ENCODE measurements around the gene USP22.

The USP22 gene

GRCh38 chr17:21004016-21004930 is 38.5 kb downstream of the USP22 start:
- Histone ChIP-seq H3K27ac (replicated peaks) (no peak overlapping the region), H3K4me3 (replicated peaks; ENCODE audit: insufficient read depth, low read length) (no peak overlapping the region), H3K27me3 (ENCODE audit: insufficient read depth, poor library complexity, severe bottlenecking) (no peaks in the 10 kb centered on the region)
- no peak for DNase-seq (ENCODE audit: low read depth in 1 of 2, low spot score in 1 of 2)
- no peak for TF ChIP-seq CTCF (IDR thresholded peaks at IDR 0.05; ENCODE audit: insufficient read depth, low read length)
- TF ChIP-seq, protein P1, sequence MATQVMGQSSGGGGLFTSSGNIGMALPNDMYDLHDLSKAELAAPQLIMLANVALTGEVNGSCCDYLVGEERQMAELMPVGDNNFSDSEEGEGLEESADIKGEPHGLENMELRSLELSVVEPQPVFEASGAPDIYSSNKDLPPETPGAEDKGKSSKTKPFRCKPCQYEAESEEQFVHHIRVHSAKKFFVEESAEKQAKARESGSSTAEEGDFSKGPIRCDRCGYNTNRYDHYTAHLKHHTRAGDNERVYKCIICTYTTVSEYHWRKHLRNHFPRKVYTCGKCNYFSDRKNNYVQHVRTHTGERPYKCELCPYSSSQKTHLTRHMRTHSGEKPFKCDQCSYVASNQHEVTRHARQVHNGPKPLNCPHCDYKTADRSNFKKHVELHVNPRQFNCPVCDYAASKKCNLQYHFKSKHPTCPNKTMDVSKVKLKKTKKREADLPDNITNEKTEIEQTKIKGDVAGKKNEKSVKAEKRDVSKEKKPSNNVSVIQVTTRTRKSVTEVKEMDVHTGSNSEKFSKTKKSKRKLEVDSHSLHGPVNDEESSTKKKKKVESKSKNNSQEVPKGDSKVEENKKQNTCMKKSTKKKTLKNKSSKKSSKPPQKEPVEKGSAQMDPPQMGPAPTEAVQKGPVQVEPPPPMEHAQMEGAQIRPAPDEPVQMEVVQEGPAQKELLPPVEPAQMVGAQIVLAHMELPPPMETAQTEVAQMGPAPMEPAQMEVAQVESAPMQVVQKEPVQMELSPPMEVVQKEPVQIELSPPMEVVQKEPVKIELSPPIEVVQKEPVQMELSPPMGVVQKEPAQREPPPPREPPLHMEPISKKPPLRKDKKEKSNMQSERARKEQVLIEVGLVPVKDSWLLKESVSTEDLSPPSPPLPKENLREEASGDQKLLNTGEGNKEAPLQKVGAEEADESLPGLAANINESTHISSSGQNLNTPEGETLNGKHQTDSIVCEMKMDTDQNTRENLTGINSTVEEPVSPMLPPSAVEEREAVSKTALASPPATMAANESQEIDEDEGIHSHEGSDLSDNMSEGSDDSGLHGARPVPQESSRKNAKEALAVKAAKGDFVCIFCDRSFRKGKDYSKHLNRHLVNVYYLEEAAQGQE (IDR thresholded peaks at IDR 0.05; ENCODE audit: insufficient replicate concordance, low read depth) = no peak
- no peak for TF ChIP-seq SPI1 (IDR thresholded peaks at IDR 0.05; ENCODE audit: borderline replicate concordance, low read depth)
- TF ChIP-seq POLR2AphosphoS5 (IDR thresholded peaks at IDR 0.05; ENCODE audit: low read depth) = no peak
- no peak for TF ChIP-seq GABPA (IDR thresholded peaks at IDR 0.05; ENCODE audit: low read depth)

DNA sequence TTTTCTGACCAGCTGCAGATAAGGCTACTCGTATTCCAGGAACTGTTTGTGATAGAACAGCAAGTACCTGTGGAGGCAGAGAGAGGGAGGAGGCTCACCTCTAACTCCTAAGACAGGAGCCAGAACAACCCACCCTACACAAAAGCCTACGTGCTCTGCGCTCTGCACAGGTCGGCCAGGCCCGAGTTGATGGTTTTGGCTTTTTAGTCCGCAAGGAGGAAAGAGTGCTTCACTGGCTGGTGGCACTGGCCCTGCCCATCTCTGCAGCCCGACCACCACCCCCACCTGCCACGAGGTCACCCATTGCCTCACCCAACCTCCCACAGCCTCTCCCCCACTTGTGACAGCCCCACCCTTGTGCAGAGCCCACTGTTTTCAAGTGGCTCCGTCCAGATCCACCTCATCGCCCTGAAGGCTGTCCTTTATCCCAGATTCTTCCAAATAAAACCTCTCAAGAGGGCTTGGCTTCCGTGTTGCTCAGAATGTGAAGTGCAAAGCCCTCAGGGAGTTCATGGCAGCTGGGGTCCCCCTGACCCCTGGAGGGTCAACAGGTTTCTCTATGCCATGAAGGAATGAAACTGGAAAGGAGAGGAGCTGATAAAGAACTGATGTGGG is 39.7 kb downstream of the USP22 start:
- Histone ChIP-seq H3K4me3 (replicated peaks; ENCODE audit: insufficient read depth, low read length) (no peak overlapping the region), H3K27me3 (ENCODE audit: insufficient read depth, poor library complexity, severe bottlenecking) (no peaks in the 10 kb centered on the region), H3K27ac (replicated peaks) (no peak overlapping the region)
- no peak for DNase-seq (ENCODE audit: low read depth in 1 of 2, low spot score in 1 of 2)
- TF ChIP-seq GABPA (IDR thresholded peaks at IDR 0.05; ENCODE audit: low read depth) = no peak
- TF ChIP-seq, protein P1 (IDR thresholded peaks at IDR 0.05; ENCODE audit: insufficient replicate concordance, low read depth) = no peak
- no peak; the same call in 1 of the 2 replicates for TF ChIP-seq POLR2AphosphoS5 (IDR thresholded peaks at IDR 0.05; ENCODE audit: low read depth)
- TF ChIP-seq CTCF (IDR thresholded peaks at IDR 0.05; ENCODE audit: insufficient read depth, low read length) = no peak
- no peak for TF ChIP-seq SPI1 (IDR thresholded peaks at IDR 0.05; ENCODE audit: borderline replicate concordance, low read depth)

DNA sequence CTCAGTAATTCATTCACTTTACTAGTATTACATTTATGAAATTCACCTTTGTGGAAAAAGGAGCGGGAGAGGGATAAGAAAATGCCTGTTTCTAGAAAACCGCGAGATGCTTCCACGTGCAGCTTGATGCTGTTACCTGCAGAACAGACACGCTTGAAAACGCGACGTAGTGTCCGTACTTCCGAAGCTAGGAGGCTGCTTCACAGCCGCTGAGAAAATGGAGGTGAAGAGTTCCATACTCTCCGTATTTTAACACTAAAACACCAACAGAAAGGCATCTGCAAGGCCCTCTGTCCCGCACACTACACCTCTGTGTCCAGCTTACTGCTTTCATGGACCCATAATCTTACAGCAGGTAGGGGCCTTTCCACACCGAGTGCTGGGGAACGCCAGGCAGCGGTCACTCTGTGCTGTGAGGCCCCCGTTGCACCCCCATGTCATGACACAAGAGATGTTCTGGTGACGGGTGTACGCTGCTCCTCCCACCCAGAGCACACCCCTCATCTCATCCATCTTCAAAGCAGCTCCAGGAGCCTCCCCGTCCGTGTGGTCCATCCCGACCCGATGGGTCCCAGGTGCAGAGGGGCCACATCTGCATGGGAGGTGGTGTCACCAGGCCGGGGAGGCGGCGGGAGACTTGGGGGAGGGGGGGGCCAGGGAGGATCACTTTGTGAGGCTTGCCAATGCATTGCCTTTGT is 40.4 kb downstream of the USP22 start:
- no peak for DNase-seq (ENCODE audit: low read depth in 1 of 2, low spot score in 1 of 2)
- no peaks in the 10 kb centered on the region for H3K27me3 ChIP-seq (ENCODE audit: insufficient read depth, poor library complexity, severe bottlenecking)
- H3K27ac ChIP-seq (replicated peaks) = no peak overlapping the region
- TF ChIP-seq SPI1 (IDR thresholded peaks at IDR 0.05; ENCODE audit: borderline replicate concordance, low read depth) (no peak), CTCF (IDR thresholded peaks at IDR 0.05; ENCODE audit: insufficient read depth, low read length) (no peak), GABPA (IDR thresholded peaks at IDR 0.05; ENCODE audit: low read depth) (no peak), POLR2AphosphoS5 (IDR thresholded peaks at IDR 0.05; ENCODE audit: low read depth) (no peak)
- TF ChIP-seq, protein P1 (IDR thresholded peaks at IDR 0.05; ENCODE audit: insufficient replicate concordance, low read depth) = no peak
- H3K4me3 ChIP-seq (replicated peaks; ENCODE audit: insufficient read depth, low read length) = no peak overlapping the region
